Dermis microvascular lymphatic vessel endothelial cell (primary cell): ENCODE measurements around the gene RBL1. TPM values are rescaled to one million over a fixed set of nuclear protein-coding genes. Genes with fewer than 3 reads are reported as not detected.
"Not testable (repeated sequence)": the region's sequence is repeated elsewhere in the genome, so short reads cannot be mapped to it uniquely, and the experiment has no call there.

Experiments used
- DNase-seq, 2 donors: peaks; one replicate each; pipeline versions ENCODE4 v3.0.0 to v3.0.0-alpha.2; 2010; ENCODE audit warnings: low read depth in 2 of 2
- total RNA-seq: library from RNA; depleted of rRNA; stranded (reverse); fragments of >200 nt; gene quantifications from 2 replicates; pipeline ENCODE4 v1.2.1, GENCODE V29; 2014

Gene RBL1, protein sequence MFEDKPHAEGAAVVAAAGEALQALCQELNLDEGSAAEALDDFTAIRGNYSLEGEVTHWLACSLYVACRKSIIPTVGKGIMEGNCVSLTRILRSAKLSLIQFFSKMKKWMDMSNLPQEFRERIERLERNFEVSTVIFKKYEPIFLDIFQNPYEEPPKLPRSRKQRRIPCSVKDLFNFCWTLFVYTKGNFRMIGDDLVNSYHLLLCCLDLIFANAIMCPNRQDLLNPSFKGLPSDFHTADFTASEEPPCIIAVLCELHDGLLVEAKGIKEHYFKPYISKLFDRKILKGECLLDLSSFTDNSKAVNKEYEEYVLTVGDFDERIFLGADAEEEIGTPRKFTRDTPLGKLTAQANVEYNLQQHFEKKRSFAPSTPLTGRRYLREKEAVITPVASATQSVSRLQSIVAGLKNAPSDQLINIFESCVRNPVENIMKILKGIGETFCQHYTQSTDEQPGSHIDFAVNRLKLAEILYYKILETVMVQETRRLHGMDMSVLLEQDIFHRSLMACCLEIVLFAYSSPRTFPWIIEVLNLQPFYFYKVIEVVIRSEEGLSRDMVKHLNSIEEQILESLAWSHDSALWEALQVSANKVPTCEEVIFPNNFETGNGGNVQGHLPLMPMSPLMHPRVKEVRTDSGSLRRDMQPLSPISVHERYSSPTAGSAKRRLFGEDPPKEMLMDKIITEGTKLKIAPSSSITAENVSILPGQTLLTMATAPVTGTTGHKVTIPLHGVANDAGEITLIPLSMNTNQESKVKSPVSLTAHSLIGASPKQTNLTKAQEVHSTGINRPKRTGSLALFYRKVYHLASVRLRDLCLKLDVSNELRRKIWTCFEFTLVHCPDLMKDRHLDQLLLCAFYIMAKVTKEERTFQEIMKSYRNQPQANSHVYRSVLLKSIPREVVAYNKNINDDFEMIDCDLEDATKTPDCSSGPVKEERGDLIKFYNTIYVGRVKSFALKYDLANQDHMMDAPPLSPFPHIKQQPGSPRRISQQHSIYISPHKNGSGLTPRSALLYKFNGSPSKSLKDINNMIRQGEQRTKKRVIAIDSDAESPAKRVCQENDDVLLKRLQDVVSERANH
- total RNA-seq: 3.0 and 7.1 TPM in 2 replicates

DNA sequence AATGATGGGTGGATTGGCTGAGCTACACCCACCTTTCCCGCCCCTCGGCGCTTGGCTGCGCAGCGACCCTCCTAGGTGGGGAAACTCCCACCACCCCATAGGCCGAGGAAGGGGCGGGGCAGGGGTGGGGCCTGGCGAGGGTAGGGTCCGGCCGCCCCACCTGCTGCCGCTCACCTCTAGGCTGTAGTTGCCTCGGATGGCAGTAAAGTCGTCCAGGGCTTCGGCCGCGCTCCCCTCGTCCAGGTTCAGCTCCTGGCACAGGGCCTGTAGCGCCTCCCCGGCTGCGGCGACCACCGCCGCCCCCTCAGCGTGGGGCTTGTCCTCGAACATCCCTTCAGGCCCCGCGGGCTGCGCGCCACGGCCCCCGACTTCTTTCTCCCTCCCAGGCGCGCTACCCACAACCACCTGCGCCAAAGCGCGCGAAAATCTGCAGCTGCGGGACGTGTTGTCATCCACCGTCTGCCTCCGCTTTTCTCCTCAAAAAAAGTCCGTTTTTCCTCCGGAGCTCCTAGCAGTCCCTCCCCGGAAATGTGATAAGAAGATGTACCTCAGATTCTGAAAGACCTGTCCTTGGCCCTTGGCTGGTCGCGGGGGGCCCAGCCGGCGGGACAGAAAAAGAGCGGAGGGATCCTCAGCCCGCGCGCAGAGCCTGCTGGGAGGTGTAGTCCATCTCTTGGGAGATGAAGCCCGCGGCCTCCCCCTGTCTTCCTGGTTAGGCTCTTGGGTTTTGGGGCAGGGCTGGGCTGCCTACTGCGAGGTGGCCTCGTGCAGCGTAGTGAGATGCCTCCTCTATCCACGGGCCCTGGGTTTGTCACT is at the start of gene RBL1:
Gene RBL1 (minus strand): TSS at position 399 of the 816 bp plus-strand sequence. CDS start 69 bp downstream, at position 330.
- DNase-seq: peak; percentile 61 to 83

- DNase-seq: no peak
Measured at GRCh38 chr20:37144856-37145404, 49.1 kb upstream of the RBL1 start.

DNA sequence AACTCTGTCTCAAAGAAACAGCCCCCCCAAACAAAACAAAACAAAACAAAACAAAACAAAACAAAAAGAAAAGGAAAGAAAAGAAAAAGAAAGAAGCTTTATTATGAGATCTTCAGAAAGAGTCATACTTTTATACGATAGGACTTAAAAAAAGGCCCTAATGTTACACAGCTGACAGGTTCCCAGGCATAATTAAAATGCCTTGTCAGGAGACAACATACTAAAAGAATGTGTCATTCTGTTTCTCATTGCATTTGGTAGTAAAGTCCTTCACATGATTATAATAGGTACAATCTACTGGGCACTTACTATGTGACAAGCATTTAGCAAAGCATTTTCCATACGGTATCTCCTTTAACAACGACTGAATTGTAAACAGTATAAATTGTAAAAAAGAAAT is 46.9 kb upstream of the RBL1 start:
- DNase-seq: no peak

- DNase-seq: no peak
Measured at GRCh38 chr20:37137547-37137946, 41.8 kb upstream of the RBL1 start.

DNA sequence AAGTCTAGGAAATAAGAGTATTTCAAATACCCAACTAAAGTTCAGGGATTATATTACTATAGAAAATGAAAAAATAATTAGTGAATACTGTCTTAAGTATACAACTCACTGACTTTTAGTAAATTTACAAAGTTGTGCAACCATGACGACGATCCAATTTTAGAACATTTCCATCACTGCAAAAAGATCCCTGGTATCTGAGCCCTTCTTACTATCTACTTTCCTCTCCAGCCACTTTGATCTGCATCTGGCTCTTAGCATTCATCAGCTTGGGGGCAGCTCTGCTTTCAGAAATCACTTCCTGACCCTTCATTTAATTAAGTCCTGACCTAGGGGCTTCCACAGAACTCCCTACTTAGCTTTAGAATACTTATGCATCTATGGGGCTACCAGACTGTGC is 38.2 kb upstream of the RBL1 start:
- DNase-seq: no peak

GRCh38 chr20:37131486-37131885 is 35.7 kb upstream of the RBL1 start:
- no peak for DNase-seq

DNA sequence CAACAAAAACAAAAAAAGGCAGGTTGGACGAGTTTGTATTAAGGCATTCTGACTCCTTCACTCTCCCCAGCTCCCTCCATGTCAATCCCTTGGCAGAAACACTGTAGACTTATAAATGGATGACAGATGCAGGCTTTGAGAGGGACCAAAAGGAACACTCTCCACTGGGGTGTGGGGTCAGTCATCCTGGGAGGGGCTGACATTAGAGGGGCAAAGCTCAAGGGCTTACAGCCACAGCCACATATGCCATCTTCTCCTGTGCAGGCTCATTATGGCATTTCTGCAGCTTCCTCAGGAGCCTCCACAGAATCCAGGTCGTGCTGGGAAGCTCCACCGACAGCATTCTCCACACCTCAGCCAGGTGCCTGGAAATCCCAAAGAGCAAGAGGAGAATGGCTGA is 33.0 kb upstream of the RBL1 start:
- no peak for DNase-seq

- DNase-seq: not testable (repeated sequence)
Measured at GRCh38 chr20:37126290-37126689, 30.5 kb upstream of the RBL1 start.

DNA sequence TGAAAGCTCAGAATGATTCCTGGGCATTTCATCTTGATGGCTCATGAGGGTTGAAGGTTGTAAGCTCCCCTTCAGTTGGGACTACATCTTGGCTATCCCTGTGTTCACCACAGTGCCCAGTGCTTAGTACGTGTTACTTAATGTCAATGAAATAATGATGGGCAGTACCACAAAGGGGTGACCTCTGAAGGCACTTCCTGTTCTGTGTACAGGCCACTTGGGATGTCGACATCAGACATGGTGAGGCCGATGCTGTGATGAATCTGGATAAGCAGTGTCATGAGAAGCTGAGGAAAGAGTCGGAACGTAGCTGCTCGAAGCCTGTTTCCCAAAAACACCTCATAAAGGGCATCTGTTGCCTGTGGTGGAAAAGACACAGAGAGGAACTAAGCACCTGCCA is 27.6 kb upstream of the RBL1 start:
- no peak for DNase-seq

DNA sequence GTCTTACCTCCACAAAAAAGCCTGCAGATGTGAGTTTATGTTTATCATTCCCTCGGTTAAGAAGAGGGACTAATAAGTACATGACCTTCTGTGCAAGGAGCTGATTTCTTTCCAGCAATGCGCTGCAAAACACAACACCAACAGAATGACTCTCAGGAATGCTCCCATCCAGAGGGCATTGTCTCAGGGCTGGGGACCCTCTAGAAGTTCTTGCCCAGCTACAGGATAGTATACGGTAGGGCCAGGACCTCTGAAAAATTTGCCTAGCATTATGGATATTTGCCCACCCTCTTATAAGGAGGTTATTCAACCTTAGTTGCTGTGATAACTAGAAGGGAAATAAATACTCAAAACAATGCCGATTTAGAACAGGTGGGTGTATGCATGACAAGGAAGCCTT is 24.7 kb upstream of the RBL1 start:
- DNase-seq: no peak

DNA sequence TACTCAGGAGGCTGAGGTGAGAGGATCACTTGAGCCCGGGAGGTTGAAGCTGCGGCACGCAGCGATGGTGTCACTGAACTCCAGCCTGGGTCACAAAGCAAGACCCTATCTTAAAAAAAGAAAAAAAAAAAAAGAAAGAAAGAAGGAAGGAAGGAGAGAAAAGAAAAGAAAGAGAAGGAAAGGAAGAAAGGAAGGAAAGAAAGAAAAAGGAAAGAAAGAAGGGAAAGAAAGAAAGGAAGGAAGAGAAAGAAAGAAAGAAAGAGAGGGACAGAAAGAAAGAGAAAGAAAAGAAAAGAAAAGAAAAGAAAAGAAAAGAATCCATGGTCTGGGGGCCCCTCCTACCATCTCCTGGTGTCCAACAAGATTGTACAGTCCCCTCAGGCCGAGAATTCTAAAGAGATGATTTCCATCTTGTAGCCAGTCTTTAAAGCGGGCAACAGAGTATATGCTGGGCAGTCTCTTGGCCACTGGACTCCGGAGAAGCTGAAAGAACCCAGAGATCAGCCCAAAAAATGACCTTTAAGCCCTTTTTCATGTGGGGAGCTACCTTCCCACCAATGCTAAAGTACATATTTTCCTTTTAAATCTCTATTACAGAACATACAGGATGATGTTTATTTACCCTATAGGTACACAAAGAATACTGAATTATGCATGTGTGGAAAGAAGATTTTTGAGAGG is 23.7 kb upstream of the RBL1 start:
- DNase-seq: no peak

DNA sequence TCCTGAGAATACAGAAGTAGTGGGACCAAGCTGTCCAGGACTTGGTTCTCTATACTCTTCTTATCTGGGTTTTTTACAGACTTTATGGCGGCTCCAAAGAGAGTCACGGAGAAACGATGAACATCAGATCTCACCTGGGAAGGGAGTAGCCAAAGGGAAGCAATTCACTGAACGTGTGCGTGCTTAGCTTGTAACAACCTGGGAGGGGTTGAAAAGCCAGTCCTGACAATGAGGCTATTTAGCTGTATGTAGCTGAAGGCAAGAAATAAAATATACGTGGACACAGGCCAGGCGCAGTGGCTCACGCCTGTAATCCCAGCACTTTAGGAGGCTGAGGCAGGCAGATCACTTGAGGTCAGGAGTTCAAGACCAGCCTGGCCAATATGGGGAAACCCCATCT is 18.2 kb upstream of the RBL1 start:
- no peak for DNase-seq

DNA sequence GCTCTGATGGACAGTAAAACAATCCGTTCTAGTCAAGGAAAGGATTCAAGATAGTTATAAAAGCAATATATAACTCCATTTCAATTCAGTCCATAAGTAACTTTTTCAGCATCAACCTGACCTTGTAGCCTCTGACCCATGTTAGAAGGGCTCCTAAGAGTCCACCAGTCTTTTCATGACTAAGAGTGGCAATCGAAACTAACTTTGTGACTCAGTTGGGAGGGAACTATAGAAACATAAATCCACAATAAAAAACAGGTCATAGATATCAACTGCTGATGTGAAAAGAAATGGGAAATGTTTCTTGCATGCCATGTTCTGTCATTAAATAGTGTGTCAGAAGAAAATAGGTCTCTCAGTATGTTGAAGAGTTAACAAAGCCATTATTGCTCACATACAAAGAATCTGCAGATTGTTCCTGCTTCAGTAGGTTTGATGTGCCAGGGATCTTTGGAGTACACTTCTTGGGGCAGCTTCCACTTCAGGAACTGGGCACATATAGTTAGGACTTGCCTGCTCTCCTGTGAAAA is 16.2 kb upstream of the RBL1 start:
- no peak for DNase-seq

DNA sequence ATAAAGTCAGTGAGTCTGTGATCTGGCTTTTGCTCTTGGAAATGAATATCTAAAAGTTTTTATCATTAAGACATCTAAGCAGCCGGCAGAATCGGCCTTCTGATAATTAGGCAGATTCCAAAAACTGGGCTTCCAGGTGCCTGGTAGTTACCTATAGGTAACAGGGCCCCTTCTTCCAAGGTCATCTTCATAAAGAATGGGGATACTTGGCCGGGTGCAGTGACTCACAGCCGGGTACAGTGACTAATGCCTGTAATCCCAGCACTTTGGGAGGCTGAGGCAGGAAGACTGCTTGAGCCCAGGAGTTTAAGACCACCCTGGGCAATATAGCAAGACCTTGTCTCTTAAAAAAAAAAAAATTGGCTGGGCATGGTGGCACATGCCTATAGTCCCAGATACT is 12.9 kb upstream of the RBL1 start:
- DNase-seq: no peak

GRCh38 chr20:37102571-37102970 is 6.8 kb upstream of the RBL1 start:
- no peak for DNase-seq

- no peak for DNase-seq
Measured at GRCh38 chr20:37096415-37097041, 731 bp upstream of the RBL1 start.

- DNase-seq: peak in 1 of 2 donors; percentile 5
Measured at GRCh38 chr20:37095108-37095598, 644 bp downstream of the RBL1 start.

DNA sequence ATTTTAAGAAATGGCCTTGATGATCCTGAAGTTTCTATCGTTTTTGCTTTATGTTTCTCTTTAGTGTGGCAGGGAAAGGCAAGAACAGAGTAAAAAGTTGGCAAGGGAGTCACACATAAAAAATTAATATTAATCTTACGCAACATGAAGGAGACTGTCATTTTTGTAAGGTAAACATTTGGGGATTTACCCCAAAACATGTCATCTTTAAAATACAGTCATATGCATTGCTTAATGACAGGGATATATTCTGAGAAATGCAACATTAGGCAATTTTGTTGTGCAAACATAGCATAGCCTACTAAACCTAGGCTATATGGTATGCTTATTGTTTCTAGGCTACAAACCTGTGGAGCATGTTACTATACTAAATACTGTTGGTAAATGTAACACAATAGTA is 5.4 kb downstream of the RBL1 start:
- no peak for DNase-seq

DNA sequence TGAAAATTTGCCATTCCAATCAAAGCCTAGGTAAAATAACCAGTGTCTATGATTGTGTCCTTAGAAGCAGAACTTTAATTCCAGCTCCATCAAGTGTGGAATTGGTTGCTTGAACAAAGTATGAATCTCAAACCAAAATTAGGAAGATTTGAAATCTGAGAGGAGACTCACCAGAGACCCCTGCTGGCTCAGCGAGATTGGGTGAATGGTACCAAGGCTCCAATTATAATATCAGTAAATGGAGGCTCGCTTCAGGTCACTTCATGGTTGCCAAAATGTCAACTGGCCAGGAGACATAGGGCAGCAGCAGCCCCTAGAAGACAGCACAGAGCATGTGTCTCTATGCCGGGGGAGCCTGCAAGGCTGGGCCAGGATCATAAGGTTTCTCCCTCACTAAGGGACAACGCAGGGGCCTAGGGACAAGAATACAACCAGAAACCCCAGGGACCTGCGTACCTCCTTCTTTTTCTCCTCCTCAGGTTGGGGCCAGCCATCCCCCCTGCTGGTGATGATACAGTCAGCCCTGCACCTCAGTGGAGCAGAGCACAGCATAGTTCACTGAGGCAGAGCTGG is 14.0 kb downstream of the RBL1 start:
- peak in 1 of 2 donors; percentile 10 for DNase-seq
